Activated CD8-positive, alpha-beta T cell treated with anti-CD3 and anti-CD28 coated beads for 36 hours (primary cell): ENCODE data around the gene ZCCHC24. TPM values are rescaled to one million over a fixed set of nuclear protein-coding genes. Genes with fewer than 3 reads are reported as not detected.

Source experiments
- ATAC-seq: fragments of 200-7000 bp; cut with Tn5 transposase; one replicate; pipeline ENCODE4 v1.10.0; 2021; ENCODE audit warnings: mild to moderate bottlenecking, moderate library complexity
- CTCF ChIA-PET: fragments of 350-600 bp; sonication (Branson Sonifier 250); formaldehyde crosslinking; loops from one replicate; lab custom pipeline; 2021; ENCODE audit warnings: antibody characterized with exemption; lab: Charles Lee
- POLR2A ChIA-PET: fragments of 350-600 bp; sonication (Branson Sonifier 250); formaldehyde crosslinking; loops from one replicate; lab custom pipeline; 2021; ENCODE audit warnings: antibody characterized with exemption; lab: Charles Lee
- DNase-seq: peaks from one replicate; pipeline ENCODE4 v3.0.0-alpha.2; 2020
- H3K27ac Mint-ChIP-seq: one replicate; pipeline ENCODE4 v1.8.0; 2021; ENCODE audit warnings: mild to moderate bottlenecking, mixed read lengths
- H3K27me3 Mint-ChIP-seq: one replicate; pipeline ENCODE4 v1.8.0; 2021; ENCODE audit warnings: mixed read lengths
- H3K36me3 Mint-ChIP-seq: one replicate; pipeline ENCODE4 v1.8.0; 2021; ENCODE audit warnings: low read depth, mixed read lengths
- H3K4me1 Mint-ChIP-seq: one replicate; pipeline ENCODE4 v1.8.0; 2021; ENCODE audit warnings: low read depth, mixed read lengths
- H3K4me3 Mint-ChIP-seq: one replicate; pipeline ENCODE4 v1.8.0; 2021; ENCODE audit warnings: mild to moderate bottlenecking, moderate library complexity, mixed read lengths
- H3K9me3 Mint-ChIP-seq: one replicate; pipeline ENCODE4 v1.8.0; 2021; ENCODE audit warnings: mixed read lengths
- CTCF ChIP-seq: fragments of 200-600 bp; IDR thresholded peaks from one replicate; pipeline ENCODE4 v1.8.0; 2022; ENCODE audit warnings: antibody characterized with exemption, mild to moderate bottlenecking
- intact Hi-C: fragments of 100-400 bp; cut with micrococcal nuclease; formaldehyde crosslinking; loops from one replicate; pipeline ENCODE4 v1.10.0; 2022
- total RNA-seq, 2 experiments: library from RNA; stranded (reverse); gene quantifications; one replicate each; pipeline ENCODE4 v1.2.3, GENCODE V29; 2021

Gene ZCCHC24
- total RNA-seq, 2 experiments from 2014 or later: 1.0 to 1.7 TPM

GRCh38 chr10:79336276-79336675, 109.1 kb downstream of the ZCCHC24 start:
- Mint-ChIP-seq H3K36me3 (no peaks in the 10 kb centered on the region), H3K4me3 (no peak overlapping the region), H3K9me3 (peaks cover 4% of the 10 kb centered on the region), H3K27me3 (no peaks in the 10 kb centered on the region), H3K27ac (no peak overlapping the region), H3K4me1 (peaks cover 29% of the 10 kb centered on the region)
- no peak for TF ChIP-seq CTCF
- intact Hi-C loops: no loop called here
- ChIA-PET POLR2A (interaction anchor here (3.7 kb wide), 1 partner anchor 13 kb away, joined by 19 read pairs; the partner anchor contains the start of gene PPIF), CTCF (interaction anchor here (0.8 to 1.9 kb wide), 2 partner anchors 8 to 12 kb away, joined by 4 to 7 read pairs; no protein-coding TSS in a partner anchor)
- no peak for ATAC-seq
- DNase-seq: no peak

GRCh38 chr10:79335470-79336235, 109.8 kb downstream of the ZCCHC24 start:
- DNase-seq: no peak
- Mint-ChIP-seq H3K4me3 (no peak overlapping the region), H3K36me3 (no peaks in the 10 kb centered on the region), H3K9me3 (peaks cover 4% of the 10 kb centered on the region), H3K4me1 (peaks cover 35% of the 10 kb centered on the region), H3K27ac (no peak overlapping the region), H3K27me3 (no peaks in the 10 kb centered on the region)
- ATAC-seq: no peak
- intact Hi-C loops: no loop called here
- CTCF ChIA-PET: interaction anchor here (1.5 to 3.0 kb wide), 3 partner anchors 9 to 12 kb away, joined by 5 to 25 read pairs (median 7); partner anchors contain the start of gene PPIF
- TF ChIP-seq CTCF: no peak
- POLR2A ChIA-PET: interaction anchor here (1.3 to 3.7 kb wide), 3 partner anchors 12 to 13 kb away, joined by 3 to 19 read pairs (median 8); partner anchors contain the start of gene PPIF

DNA sequence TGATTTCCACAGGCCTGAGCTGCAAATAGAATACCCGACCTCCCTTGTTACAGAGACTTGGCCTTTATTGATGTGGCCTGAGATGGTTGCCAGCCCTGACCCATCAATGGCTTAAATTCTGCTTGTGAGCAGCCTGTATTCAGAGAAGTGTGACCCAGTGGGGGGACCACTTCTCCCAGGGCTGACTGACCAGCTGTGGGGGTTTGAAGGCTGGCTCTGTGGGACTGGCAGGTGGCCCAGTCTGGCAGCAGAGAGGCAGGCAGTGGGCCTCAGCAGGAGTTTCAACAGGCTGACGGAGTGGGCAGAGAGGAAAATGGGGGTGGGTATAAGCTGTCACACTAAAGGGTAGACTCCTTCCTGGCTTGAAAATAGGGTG, 110.3 kb downstream of the ZCCHC24 start:
- intact Hi-C loops: no loop called here
- DNase-seq (no peak), ATAC-seq (no peak)
- Mint-ChIP-seq H3K27me3 (no peaks in the 10 kb centered on the region), H3K4me1 (peaks cover 35% of the 10 kb centered on the region), H3K4me3 (no peak overlapping the region), H3K36me3 (no peaks in the 10 kb centered on the region), H3K9me3 (peaks cover 4% of the 10 kb centered on the region), H3K27ac (no peak overlapping the region)
- ChIA-PET CTCF (interaction anchor here (1.5 to 3.0 kb wide), 4 partner anchors 9 to 40 kb away, joined by 5 to 25 read pairs (median 6); partner anchors contain the start of gene PPIF), POLR2A (interaction anchor here (1.2 to 1.6 kb wide), 3 partner anchors 11 to 20 kb away, joined by 3 to 8 read pairs (median 3); partner anchors contain the start of gene PPIF)
- TF ChIP-seq CTCF: no peak

DNA sequence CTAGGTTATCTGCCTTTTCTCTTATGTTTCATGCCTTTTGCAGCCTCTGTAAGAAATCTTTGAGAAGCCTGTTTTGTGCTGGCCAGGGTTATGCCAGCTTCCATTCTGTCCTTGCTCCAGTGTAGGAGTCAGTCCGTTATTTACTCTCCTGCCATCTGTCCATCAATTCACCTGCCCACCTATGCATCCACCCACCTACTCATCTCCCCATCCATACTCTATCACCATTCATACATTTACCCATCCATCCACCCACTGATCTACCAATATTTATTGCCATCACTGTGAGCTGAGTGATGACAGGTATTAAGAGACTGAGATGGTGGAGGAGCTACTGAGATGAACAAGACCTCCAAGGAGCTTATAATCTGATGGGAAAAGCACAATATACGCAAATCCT, 110.9 kb downstream of the ZCCHC24 start:
- H3K36me3 Mint-ChIP-seq: no peaks in the 10 kb centered on the region
- H3K4me1 Mint-ChIP-seq: peaks cover 35% of the 10 kb centered on the region
- no peak for TF ChIP-seq CTCF
- H3K4me3 Mint-ChIP-seq: no peak overlapping the region
- H3K9me3 Mint-ChIP-seq: peaks cover 4% of the 10 kb centered on the region
- POLR2A ChIA-PET: interaction anchor here (0.6 to 1.6 kb wide), 6 partner anchors 11 to 51 kb away, joined by 3 to 8 read pairs (median 3); partner anchors contain the start of gene PPIF
- CTCF ChIA-PET: interaction anchor here (1.1 to 3.0 kb wide), 5 partner anchors 10 to 56 kb away, joined by 3 to 25 read pairs (median 6); partner anchors contain the start of gene PPIF
- no peaks in the 10 kb centered on the region for H3K27me3 Mint-ChIP-seq
- ATAC-seq (no peak), DNase-seq (no peak)
- intact Hi-C loops: no loop called here
- H3K27ac Mint-ChIP-seq: no peak overlapping the region
